IPS-NIHi7 (cell line): ENCODE results near the gene COL16A1.

ENCODE experiments used
- DNase-seq: peaks from one replicate; pipeline ENCODE4 v3.0.0; 2012; ENCODE audit warnings: mixed read lengths; ENCODE audit errors: extremely low spot score

The COL16A1 gene

GRCh38 chr1:31625561-31626222 is 78.1 kb downstream of the COL16A1 start:
- no peak for DNase-seq

- DNase-seq = no peak
Observed at GRCh38 chr1:31624731-31625514, 78.9 kb downstream of the COL16A1 start.

GRCh38 chr1:31624309-31624708 is 79.5 kb downstream of the COL16A1 start:
- DNase-seq = no peak

GRCh38 chr1:31623365-31623764 is 80.5 kb downstream of the COL16A1 start:
- no peak for DNase-seq

GRCh38 chr1:31621847-31622730 is 81.7 kb downstream of the COL16A1 start:
- no peak for DNase-seq

- DNase-seq = no peak
Observed at GRCh38 chr1:31621498-31621820, 82.4 kb downstream of the COL16A1 start.

GRCh38 chr1:31620631-31621497 is 83.0 kb downstream of the COL16A1 start:
- no peak for DNase-seq

- no peak for DNase-seq
Observed at GRCh38 chr1:31618916-31619846, 84.6 kb downstream of the COL16A1 start.

- DNase-seq = peak; percentile 88
Observed at GRCh38 chr1:31617916-31618746, 85.7 kb downstream of the COL16A1 start.

GRCh38 chr1:31617218-31617915 is 86.5 kb downstream of the COL16A1 start, which contains the start of gene HCRTR1:
Gene HCRTR1 (plus strand): TSS chr1:31617689. CDS start chr1:31619193, 1,504 bp downstream.
- no peak for DNase-seq

- no peak for DNase-seq
Observed at GRCh38 chr1:31615939-31616338, 87.9 kb downstream of the COL16A1 start.

GRCh38 chr1:31615414-31615813 is 88.4 kb downstream of the COL16A1 start:
- no peak for DNase-seq

- no peak for DNase-seq
Observed at GRCh38 chr1:31614414-31615005, 89.3 kb downstream of the COL16A1 start.

GRCh38 chr1:31609514-31610118 is 94.2 kb downstream of the COL16A1 start:
- DNase-seq = no peak

GRCh38 chr1:31607360-31607759 is 96.5 kb downstream of the COL16A1 start:
- no peak for DNase-seq

GRCh38 chr1:31605908-31606427 is 97.8 kb downstream of the COL16A1 start:
- DNase-seq = no peak
